Adrenal gland (tissue), 5 donors: ENCODE results near the gene HOXA5.

Source experiments
- POLR2A ChIP-seq, 2 donors: fragments of 450-650 bp; IDR thresholded peaks; one replicate each; pipeline ENCODE4 v1.6.1; 2017; ENCODE audit warnings: antibody characterized with exemption in 2 of 2, mild to moderate bottlenecking in 2 of 2, moderate library complexity in 1 of 2
- TF ChIP-seq, protein P1 (sequence below), 6 experiments: fragments of 450-650 bp in 4 of 6; fragments of 200-600 bp in 2 of 6; sonication (generic) in 1 of 6; IDR thresholded peaks; 1 replicate in 5 of 6; 2 replicates in 1 of 6; pipeline versions ENCODE4 v1.5.1 to v1.8.0; 2016 to 2021; ENCODE audit warnings: antibody characterized with exemption in 6 of 6, mild to moderate bottlenecking in 2 of 6, moderate library complexity in 1 of 6
- donor health status: DM: no; HTN: no; CAD: no.

- TF ChIP-seq, protein P1, sequence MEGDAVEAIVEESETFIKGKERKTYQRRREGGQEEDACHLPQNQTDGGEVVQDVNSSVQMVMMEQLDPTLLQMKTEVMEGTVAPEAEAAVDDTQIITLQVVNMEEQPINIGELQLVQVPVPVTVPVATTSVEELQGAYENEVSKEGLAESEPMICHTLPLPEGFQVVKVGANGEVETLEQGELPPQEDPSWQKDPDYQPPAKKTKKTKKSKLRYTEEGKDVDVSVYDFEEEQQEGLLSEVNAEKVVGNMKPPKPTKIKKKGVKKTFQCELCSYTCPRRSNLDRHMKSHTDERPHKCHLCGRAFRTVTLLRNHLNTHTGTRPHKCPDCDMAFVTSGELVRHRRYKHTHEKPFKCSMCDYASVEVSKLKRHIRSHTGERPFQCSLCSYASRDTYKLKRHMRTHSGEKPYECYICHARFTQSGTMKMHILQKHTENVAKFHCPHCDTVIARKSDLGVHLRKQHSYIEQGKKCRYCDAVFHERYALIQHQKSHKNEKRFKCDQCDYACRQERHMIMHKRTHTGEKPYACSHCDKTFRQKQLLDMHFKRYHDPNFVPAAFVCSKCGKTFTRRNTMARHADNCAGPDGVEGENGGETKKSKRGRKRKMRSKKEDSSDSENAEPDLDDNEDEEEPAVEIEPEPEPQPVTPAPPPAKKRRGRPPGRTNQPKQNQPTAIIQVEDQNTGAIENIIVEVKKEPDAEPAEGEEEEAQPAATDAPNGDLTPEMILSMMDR (IDR thresholded peaks at IDR 0.05) = no peak
- TF ChIP-seq POLR2A (IDR thresholded peaks at IDR 0.05) = no peak
These were observed 26.3 kb downstream of the HOXA5 start for GRCh38 chr7:27116962-27117886.
